Keratinocyte (primary cell): ENCODE results near the gene PLXNA2. TPM values are rescaled to one million over a fixed set of nuclear protein-coding genes. Genes with fewer than 3 reads are reported as not detected.

ENCODE experiments used
- DNase-seq: peaks from one replicate; pipeline ENCODE4 v3.0.0-alpha.2; 2011; ENCODE audit warnings: low read depth, missing footprints, low spot score
- FAIRE-seq: peaks from 2 replicates; lab custom pipeline; 2011; peaks lifted over from hg19 to GRCh38; lab: Jason Lieb, UNC
- H2AFZ ChIP-seq: 2 replicates; pipeline ENCODE4 v1.6.0; 2012; ENCODE audit warnings: low read length, control low read depth, inconsistent platforms; ENCODE audit not compliant: control insufficient read depth
- H3K27ac ChIP-seq: 2 replicates; pipeline ENCODE4 v1.5.1; 2011; ENCODE audit warnings: low read length; ENCODE audit not compliant: control insufficient read depth, insufficient read depth
- H3K27me3 ChIP-seq: 3 replicates; pipeline ENCODE4 v1.6.0; 2011; ENCODE audit warnings: low read length; ENCODE audit not compliant: control insufficient read depth, insufficient read depth; ENCODE audit errors: extremely low read depth
- H3K36me3 ChIP-seq, 2 experiments: 2 replicates in 1 of 2; 3 replicates in 1 of 2; pipeline ENCODE4 v1.5.1; 2011; ENCODE audit warnings: low read length in 2 of 2, mild to moderate bottlenecking in 1 of 2; ENCODE audit not compliant: control insufficient read depth in 2 of 2, insufficient read depth in 2 of 2; ENCODE audit errors: extremely low read depth in 1 of 2
- H3K4me1 ChIP-seq: 3 replicates; pipeline ENCODE4 v1.5.1; 2011; ENCODE audit warnings: low read length; ENCODE audit not compliant: control insufficient read depth, insufficient read depth; ENCODE audit errors: extremely low read depth
- H3K4me2 ChIP-seq: 3 replicates; pipeline ENCODE4 v1.6.0; 2011; ENCODE audit warnings: low read depth, low read length; ENCODE audit not compliant: control insufficient read depth, insufficient read depth; ENCODE audit errors: extremely low read depth
- H3K4me3 ChIP-seq, 3 experiments: fragments of 200-600 bp in 1 of 3; sonication (generic) in 1 of 3; 2 replicates in 2 of 3; 3 replicates in 1 of 3; pipeline ENCODE4 v1.5.1; 2011 to 2016; ENCODE audit warnings: low read length in 3 of 3, mild to moderate bottlenecking in 3 of 3, control low read depth in 2 of 3, inconsistent platforms in 1 of 3, low read depth in 1 of 3, mixed read lengths in 1 of 3, mixed run types in 1 of 3, moderate library complexity in 1 of 3; ENCODE audit not compliant: control insufficient read depth in 2 of 3, insufficient read depth in 2 of 3; ENCODE audit errors: extremely low read depth in 1 of 3
- H3K79me2 ChIP-seq: 2 replicates; pipeline ENCODE4 v1.6.0; 2012; ENCODE audit warnings: low read length; ENCODE audit not compliant: control insufficient read depth, insufficient read depth
- H3K9ac ChIP-seq: 3 replicates; pipeline ENCODE4 v1.6.0; 2011; ENCODE audit warnings: low read length; ENCODE audit not compliant: control insufficient read depth, insufficient read depth; ENCODE audit errors: extremely low read depth
- H3K9me1 ChIP-seq: 3 replicates; pipeline ENCODE4 v1.6.0; 2011; ENCODE audit warnings: low read length; ENCODE audit not compliant: control insufficient read depth, insufficient read depth; ENCODE audit errors: extremely low read depth
- H3K9me3 ChIP-seq: 2 replicates; pipeline ENCODE4 v1.5.1; 2012; ENCODE audit warnings: low read depth, low read length; ENCODE audit not compliant: control insufficient read depth
- H4K20me1 ChIP-seq: 3 replicates; pipeline ENCODE4 v1.6.0; 2011; ENCODE audit warnings: low read length; ENCODE audit not compliant: control insufficient read depth, insufficient read depth; ENCODE audit errors: extremely low read depth
- CTCF ChIP-seq, 3 experiments: IDR thresholded peaks in 1 of 3; conservative IDR thresholded peaks in 1 of 3; optimal IDR thresholded peaks in 1 of 3; 2 replicates in 2 of 3; 3 replicates in 1 of 3; pipeline versions ENCODE3 to v1.5.1; 2011; ENCODE audit warnings: low read length in 3 of 3, mild to moderate bottlenecking in 3 of 3, moderate library complexity in 2 of 3, control low read depth in 1 of 3, inconsistent platforms in 1 of 3; ENCODE audit not compliant: insufficient read depth in 2 of 3; ENCODE audit errors: extremely low read depth in 1 of 3
- EZH2 ChIP-seq: IDR thresholded peaks from one replicate; pipeline ENCODE4 v1.6.1; 2012; ENCODE audit warnings: inconsistent platforms, mild to moderate bottlenecking, low read length, moderate library complexity
- dilution Hi-C: fragments of 300-500 bp; cut with MboI; formaldehyde crosslinking; loops from one replicate; pipeline ENCODE4 v1.7.0; 2020; ENCODE audit warnings: low sequenced_read_pairs; ENCODE audit not compliant: extremely low pct_ligation_motif_present
- polyA plus RNA-seq, 5 experiments: library from polyadenylated mRNA; depleted of rRNA in 3 of 5; stranded (reverse) in 3 of 5; stranded (forward) in 1 of 5; unstranded in 1 of 5; fragments of >200 nt; gene quantifications; 1 replicate in 1 of 5; 2 replicates in 3 of 5; 3 replicates in 1 of 5; pipeline versions ENCODE4 v1.2.1 to v1.2.3, GENCODE V29; 2011 to 2012; ENCODE audit warnings: missing spikeins in 2 of 5, low read depth in 1 of 5, low replicate concordance in 1 of 5

Gene PLXNA2
- polyA plus RNA-seq, 1 donor (not counting 4 experiments of a cell fraction or from before 2014, with no cell fraction given) = 6.7 TPM

- Histone ChIP-seq H3K9me1 (no peaks in the 10 kb centered on the region), H2AFZ (no peak overlapping the region), H3K36me3 (peaks cover 13 to 16% of the 10 kb centered on the region in 2 experiments), H3K4me3 (no peak overlapping the region), H3K4me1 (peaks cover 12% of the 10 kb centered on the region), H3K27me3 (no peaks in the 10 kb centered on the region), H3K4me2 (no peak overlapping the region), H3K9me3 (no peaks in the 10 kb centered on the region), H3K27ac (no peak overlapping the region), H3K79me2 (no peaks in the 10 kb centered on the region), H4K20me1 (no peaks in the 10 kb centered on the region), H3K9ac (no peak overlapping the region)
- no peak for DNase-seq
- no peak for FAIRE-seq
- dilution Hi-C loops = no loop called here
- TF ChIP-seq CTCF (optimal IDR thresholded peaks at IDR 0.05 in 1 of 3, IDR thresholded peaks at IDR 0.05 in 1 of 3, conservative IDR thresholded peaks at IDR 0.05 in 1 of 3; ENCODE audit: extremely low read depth in 1 of 3, insufficient read depth in 2 of 3, low read length in 3 of 3) (no peak), EZH2 (no peak)
Observed at GRCh38 chr1:208053661-208054060, 190.5 kb downstream of the PLXNA2 start.

GRCh38 chr1:208052926-208053407 is 191.2 kb downstream of the PLXNA2 start:
- TF ChIP-seq EZH2 (no peak), CTCF (optimal IDR thresholded peaks at IDR 0.05 in 1 of 3, IDR thresholded peaks at IDR 0.05 in 1 of 3, conservative IDR thresholded peaks at IDR 0.05 in 1 of 3; ENCODE audit: extremely low read depth in 1 of 3, insufficient read depth in 2 of 3, low read length in 3 of 3) (no peak)
- Histone ChIP-seq H3K9ac (no peak overlapping the region), H3K9me3 (no peaks in the 10 kb centered on the region), H3K27me3 (no peaks in the 10 kb centered on the region), H3K27ac (no peak overlapping the region), H3K36me3 (peaks cover 13 to 16% of the 10 kb centered on the region in 2 experiments), H2AFZ (no peak overlapping the region), H3K4me3 (no peak overlapping the region), H3K4me1 (peaks cover 18% of the 10 kb centered on the region), H3K9me1 (peaks cover 6% of the 10 kb centered on the region), H4K20me1 (no peaks in the 10 kb centered on the region), H3K4me2 (no peak overlapping the region), H3K79me2 (no peaks in the 10 kb centered on the region)
- DNase-seq (no peak), FAIRE-seq (no peak)
- dilution Hi-C loops = no loop called here
